Transverse colon (tissue), 4 donors: ENCODE measurements around the gene DNAJC8. TPM values are rescaled to one million over a fixed set of nuclear protein-coding genes. Genes with fewer than 3 reads are reported as not detected.

Experiments used
- DNase-seq: peaks from one replicate; pipeline ENCODE4 v3.0.0-alpha.2; 2019
- H3K27ac ChIP-seq, 4 donors: fragments of 200-600 bp; sonication (generic); 2 replicates each; pipeline ENCODE4 v1.5.1; 2016 to 2018; ENCODE audit warnings: inconsistent platforms in 4 of 4
- H3K27me3 ChIP-seq: fragments of 200-600 bp; sonication (generic); 2 replicates; pipeline ENCODE4 v1.5.1; 2017; ENCODE audit warnings: inconsistent platforms
- H3K36me3 ChIP-seq, 4 donors: fragments of 200-600 bp; sonication (generic); 2 replicates each; pipeline ENCODE4 v1.5.1; 2017 to 2019; ENCODE audit warnings: inconsistent platforms in 4 of 4
- H3K4me1 ChIP-seq, 4 donors: fragments of 200-600 bp; sonication (generic); 2 replicates each; pipeline ENCODE4 v1.5.1; 2017 to 2020; ENCODE audit warnings: inconsistent platforms in 4 of 4
- H3K4me3 ChIP-seq, 4 donors: fragments of 200-600 bp; sonication (generic); 1 replicate in 1 of 4; 2 replicates in 3 of 4; pipeline versions ENCODE4 v1.5.1 to v1.6.1; 2017 to 2019; ENCODE audit warnings: inconsistent platforms in 4 of 4
- H3K9me3 ChIP-seq, 2 donors: fragments of 200-600 bp; sonication (generic); 2 replicates each; pipeline ENCODE4 v1.5.1; 2017 to 2019; ENCODE audit warnings: inconsistent platforms in 2 of 2
- EP300 ChIP-seq: sonication (generic); formaldehyde crosslinking; IDR thresholded peaks from one replicate; pipeline ENCODE4 v1.6.1; 2017; ENCODE audit warnings: antibody characterized with exemption, low read depth
- POLR2A ChIP-seq: fragments of 450-650 bp; IDR thresholded peaks from one replicate; pipeline ENCODE4 v1.6.1; 2016; ENCODE audit warnings: antibody characterized with exemption, mild to moderate bottlenecking, moderate library complexity
- POLR2AphosphoS5 ChIP-seq, 3 donors: sonication (generic); formaldehyde crosslinking; IDR thresholded peaks; one replicate each; pipeline ENCODE4 v1.6.1; 2016; ENCODE audit warnings: antibody characterized with exemption in 3 of 3
- WGBS, 2 donors: methylation state at CpG; one replicate each; pipeline ENCODE4 v1.1.5; 2018; ENCODE audit warnings: low coverage in 1 of 2; 5-methylcytosine and 5-hydroxymethylcytosine counted together
- in situ Hi-C, 4 donors: fragments of 200-750 bp; cut with MboI; loops; one replicate each; pipeline versions ENCODE4 v1.15.0 to v1.15.1; 2017; ENCODE audit warnings: low sequenced_read_pairs in 3 of 4, low pct_ligation_motif_present in 1 of 4, low pct_unique_long_range_greater_than_20kb in 1 of 4
- intact Hi-C: fragments of 100-400 bp; cut with DNase I; formaldehyde crosslinking; loops from one replicate; pipeline ENCODE4 v1.15.1; 2023; ENCODE audit warnings: low total_unique reads
- total RNA-seq, 4 donors: library from RNA; depleted of rRNA; stranded (reverse); fragments of >200 nt; gene quantifications; one replicate each; pipeline ENCODE4 v1.1.0, GENCODE V29; 2016
- TF ChIP-seq, protein P1 (sequence below), 5 experiments: fragments of 200-600 bp in 3 of 5; fragments of 450-650 bp in 2 of 5; sonication (generic) in 3 of 5; IDR thresholded peaks; 1 replicate in 2 of 5; 2 replicates in 3 of 5; pipeline ENCODE4 v1.5.1; 2016 to 2017; ENCODE audit warnings: antibody characterized with exemption in 5 of 5, inconsistent platforms in 3 of 5, mild to moderate bottlenecking in 2 of 5, moderate library complexity in 1 of 5

DNAJC8 gene
- total RNA-seq, 4 donors from 2014 or later, result 33.3 to 68.7 (median 46.8) TPM

DNA sequence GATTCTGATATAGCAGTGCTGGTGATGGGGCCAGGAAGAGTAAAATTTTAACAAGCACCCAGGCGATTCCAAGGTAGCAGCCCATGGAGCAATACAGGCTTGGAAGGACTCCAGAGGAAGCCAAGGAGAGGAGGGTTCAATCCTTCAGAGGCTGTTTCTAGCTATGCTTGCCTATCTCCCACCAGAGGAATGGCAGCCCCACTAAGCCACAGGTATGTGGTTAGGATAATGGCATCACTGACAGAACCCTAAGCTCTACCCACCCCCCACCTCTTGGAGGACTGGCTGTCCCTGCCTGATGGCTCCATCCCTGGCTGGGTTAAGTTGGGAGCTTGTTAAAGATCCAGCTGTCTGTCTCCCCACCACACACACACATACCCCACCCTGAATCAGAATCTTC is 37.0 kb downstream of the DNAJC8 start:
- peaks cover 0 to 17% (median 8%) of the 10 kb centered on the region in 4 donors for H3K36me3 ChIP-seq
- intact Hi-C loops, result no loop called here
- no peak for DNase-seq
- TF ChIP-seq POLR2A (no peak), EP300 (no peak), POLR2AphosphoS5 (IDR thresholded peaks at IDR 0.05) (no peak)
- TF ChIP-seq, protein P1, sequence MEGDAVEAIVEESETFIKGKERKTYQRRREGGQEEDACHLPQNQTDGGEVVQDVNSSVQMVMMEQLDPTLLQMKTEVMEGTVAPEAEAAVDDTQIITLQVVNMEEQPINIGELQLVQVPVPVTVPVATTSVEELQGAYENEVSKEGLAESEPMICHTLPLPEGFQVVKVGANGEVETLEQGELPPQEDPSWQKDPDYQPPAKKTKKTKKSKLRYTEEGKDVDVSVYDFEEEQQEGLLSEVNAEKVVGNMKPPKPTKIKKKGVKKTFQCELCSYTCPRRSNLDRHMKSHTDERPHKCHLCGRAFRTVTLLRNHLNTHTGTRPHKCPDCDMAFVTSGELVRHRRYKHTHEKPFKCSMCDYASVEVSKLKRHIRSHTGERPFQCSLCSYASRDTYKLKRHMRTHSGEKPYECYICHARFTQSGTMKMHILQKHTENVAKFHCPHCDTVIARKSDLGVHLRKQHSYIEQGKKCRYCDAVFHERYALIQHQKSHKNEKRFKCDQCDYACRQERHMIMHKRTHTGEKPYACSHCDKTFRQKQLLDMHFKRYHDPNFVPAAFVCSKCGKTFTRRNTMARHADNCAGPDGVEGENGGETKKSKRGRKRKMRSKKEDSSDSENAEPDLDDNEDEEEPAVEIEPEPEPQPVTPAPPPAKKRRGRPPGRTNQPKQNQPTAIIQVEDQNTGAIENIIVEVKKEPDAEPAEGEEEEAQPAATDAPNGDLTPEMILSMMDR (IDR thresholded peaks at IDR 0.05), result no peak
- no peaks in the 10 kb centered on the region for H3K27me3 ChIP-seq
- H3K4me1 ChIP-seq, result peaks cover 3 to 13% (median 7%) of the 10 kb centered on the region in 4 donors
- H3K4me3 ChIP-seq, result no peak overlapping the region
- H3K27ac ChIP-seq, result no peak overlapping the region
- WGBS, 2 donors, result 76 to 86% methylated on average over 1 of the region's 1 CpG
- H3K9me3 ChIP-seq, result no peaks in the 10 kb centered on the region
- in situ Hi-C loops, result loop anchor here in 1 of 4 donors (10.0 kb wide), 1 partner anchor 101 kb away; no protein-coding TSS in a partner anchor

DNA sequence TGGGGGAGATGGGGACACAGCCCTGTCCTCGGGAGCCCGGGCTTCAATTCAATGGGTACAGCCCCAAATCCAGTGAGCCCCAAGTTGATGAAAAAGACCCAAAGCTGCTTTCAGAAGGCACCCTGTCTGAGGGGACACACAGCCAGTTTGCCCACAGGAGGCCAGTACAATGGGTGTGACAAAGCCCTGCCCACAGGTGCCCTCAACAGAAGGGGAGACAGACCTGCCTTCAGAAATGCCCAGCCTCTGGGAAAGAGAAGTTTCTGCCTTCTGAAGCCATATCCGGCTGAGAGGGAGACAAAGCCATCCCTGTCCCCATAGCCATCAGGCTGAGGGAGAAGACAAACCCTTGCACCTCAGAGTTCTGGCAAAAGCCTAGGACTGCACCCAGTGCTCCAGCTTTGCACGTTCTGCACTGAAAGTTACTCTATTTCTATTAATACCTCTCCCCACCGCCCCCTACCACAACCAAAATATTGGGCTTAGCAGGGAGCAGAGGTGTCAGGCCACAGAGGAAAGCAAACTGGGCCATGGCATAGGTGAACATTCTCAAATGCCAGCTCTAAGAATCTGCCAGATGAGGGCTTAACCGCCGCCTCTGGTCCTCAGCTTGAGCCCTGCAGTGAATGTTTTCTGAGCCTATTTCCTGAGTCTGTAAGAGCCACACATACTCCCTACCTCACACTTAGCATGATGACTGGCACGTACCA is 38.3 kb downstream of the DNAJC8 start:
- Histone ChIP-seq H3K4me3 (no peak overlapping the region), H3K27me3 (no peaks in the 10 kb centered on the region), H3K36me3 (peaks cover 0 to 8% (median 4%) of the 10 kb centered on the region in 4 donors), H3K4me1 (peaks cover 3 to 9% (median 4%) of the 10 kb centered on the region in 4 donors), H3K9me3 (no peaks in the 10 kb centered on the region), H3K27ac (no peak overlapping the region)
- TF ChIP-seq POLR2A (no peak), EP300 (no peak), POLR2AphosphoS5 (IDR thresholded peaks at IDR 0.05) (no peak)
- TF ChIP-seq, protein P1 (IDR thresholded peaks at IDR 0.05), result no peak
- DNase-seq, result no peak
- 86 to 100% methylated on average over 1 to 8 of the region's 8 CpGs for whole genome bisulfite sequencing, 2 donors
- intact Hi-C loops, result no loop called here
- in situ Hi-C loops, result loop anchor here in 1 of 4 donors (10.0 kb wide), 1 partner anchor 100 kb away; no protein-coding TSS in a partner anchor

DNA sequence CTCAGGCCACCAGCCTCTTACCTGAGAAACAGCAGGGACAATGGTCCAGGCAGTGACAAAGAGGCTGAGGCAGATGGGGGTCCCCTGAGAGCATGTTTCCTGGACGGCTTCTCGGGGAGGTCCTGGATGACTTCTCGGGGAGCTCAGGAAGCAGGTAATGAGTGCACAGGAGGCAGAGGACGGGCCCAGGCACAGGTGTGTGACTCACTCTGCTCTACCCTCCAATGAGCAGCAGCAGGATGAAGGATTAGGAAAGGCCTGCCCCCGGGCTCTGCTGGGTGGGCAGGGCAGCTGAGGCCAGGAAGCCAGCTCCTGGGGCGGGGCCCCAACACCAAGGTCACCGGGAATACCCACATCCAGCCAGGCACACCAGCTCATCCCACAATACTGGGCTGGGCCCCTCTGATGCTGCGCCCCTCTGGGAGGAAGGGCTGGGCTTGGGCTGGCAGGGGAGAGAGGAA is 39.1 kb downstream of the DNAJC8 start:
- TF ChIP-seq POLR2A, result no peak
- H3K36me3 ChIP-seq, result peaks cover 0 to 8% (median under 1%) of the 10 kb centered on the region in 4 donors
- no peak overlapping the region for H3K4me3 ChIP-seq
- in situ Hi-C loops, result loop anchor here in 1 of 4 donors (10.0 kb wide), 1 partner anchor 99 kb away; no protein-coding TSS in a partner anchor
- no peaks in the 10 kb centered on the region for H3K9me3 ChIP-seq
- no peak for DNase-seq
- WGBS, 2 donors, result 82% methylated on average over 5 of the region's 8 CpGs; no CpG with 5 or more reads in 1 of the 2 donors
- H3K4me1 ChIP-seq, result peaks cover 0 to 3% (median 0%) of the 10 kb centered on the region in 4 donors
- intact Hi-C loops, result no loop called here
- no peak overlapping the region for H3K27ac ChIP-seq
- H3K27me3 ChIP-seq, result no peaks in the 10 kb centered on the region

DNA sequence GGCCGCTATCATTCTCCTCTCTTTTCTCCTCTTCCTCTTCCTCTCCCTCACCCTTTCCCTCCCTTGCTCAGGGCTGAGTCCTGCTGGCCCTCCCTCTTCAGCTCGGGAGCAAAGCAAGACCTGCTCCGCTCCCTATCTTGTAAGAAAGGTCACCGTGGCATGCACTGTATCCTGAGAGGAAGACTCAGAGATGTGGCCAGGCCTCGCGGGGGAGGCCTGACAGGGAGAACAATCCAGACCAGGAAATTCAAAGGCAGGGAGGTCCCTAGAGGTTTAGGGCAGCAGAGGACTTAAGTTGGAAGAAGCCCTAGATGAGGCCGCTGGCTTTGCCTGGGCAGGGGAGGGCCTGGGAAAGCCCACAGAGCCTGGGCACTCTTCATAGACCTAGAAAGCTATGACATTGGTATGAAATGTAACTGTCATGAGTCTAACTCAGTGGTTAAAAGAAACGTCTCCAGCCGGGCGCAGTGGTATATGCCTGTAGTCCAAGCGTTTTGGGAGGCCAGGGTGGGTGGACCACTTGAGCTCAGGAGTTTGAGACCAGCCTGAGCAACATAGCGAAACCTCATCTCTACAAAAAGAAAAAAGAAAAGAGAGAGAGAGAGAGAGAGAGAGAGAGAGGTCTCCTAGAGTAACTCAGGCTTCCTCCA is 41.7 kb downstream of the DNAJC8 start:
- no peak overlapping the region for H3K4me3 ChIP-seq
- H3K27me3 ChIP-seq, result no peaks in the 10 kb centered on the region
- no peak overlapping the region for H3K27ac ChIP-seq
- H3K9me3 ChIP-seq, result no peaks in the 10 kb centered on the region
- TF ChIP-seq POLR2A (no peak), POLR2AphosphoS5 (IDR thresholded peaks at IDR 0.05) (no peak), EP300 (no peak)
- TF ChIP-seq, protein P1 (IDR thresholded peaks at IDR 0.05), result no peak
- H3K4me1 ChIP-seq, result no peaks in the 10 kb centered on the region
- intact Hi-C loops (no loop called here), in situ Hi-C loops (loop anchor here in 1 of 4 donors (10.0 kb wide), 1 partner anchor 96 kb away; no protein-coding TSS in a partner anchor)
- WGBS, 2 donors, result 80 to 82% methylated on average over 5 to 12 of the region's 12 CpGs
- DNase-seq, result no peak
- H3K36me3 ChIP-seq, result no peaks in the 10 kb centered on the region
